ENCODE measurements around the gene PRKG1. TPM values are rescaled to one million over a fixed set of nuclear protein-coding genes. Genes with fewer than 3 reads are reported as not detected.

PRKG1 gene
- polyA plus RNA-seq, 1 donor (not counting 4 experiments of a cell fraction or from before 2014, with no cell fraction given), result 0.24 TPM

DNA sequence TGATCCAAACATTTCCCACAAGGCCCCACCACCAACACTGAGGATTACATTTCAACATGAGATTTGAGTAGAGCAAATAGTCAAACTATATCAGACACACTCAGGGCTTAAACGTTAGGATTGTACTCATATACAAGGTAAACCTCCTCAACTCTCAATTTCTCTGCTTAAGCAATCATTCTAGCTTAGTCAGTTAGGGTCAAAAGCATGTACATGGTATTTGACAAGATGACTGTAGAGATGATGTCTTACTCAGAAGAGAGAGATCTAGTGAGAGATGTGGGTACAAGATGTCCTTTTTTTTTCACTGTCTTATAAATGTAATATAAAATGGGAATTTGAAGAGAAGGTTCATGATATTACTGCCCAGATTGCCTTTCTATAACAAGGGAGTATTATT, 270.1 kb downstream of the PRKG1 start:
- Histone ChIP-seq H3K4me1 (ENCODE audit: control insufficient read depth, extremely low read depth, insufficient read depth, low read length) (no peaks in the 10 kb centered on the region), H3K9me1 (ENCODE audit: control insufficient read depth, extremely low read depth, insufficient read depth, low read length) (no peaks in the 10 kb centered on the region), H3K4me2 (ENCODE audit: control insufficient read depth, extremely low read depth, insufficient read depth, low read depth, low read length) (no peak overlapping the region), H3K27ac (ENCODE audit: control insufficient read depth, insufficient read depth, low read length) (no peak overlapping the region), H3K9me3 (ENCODE audit: control insufficient read depth, low read depth, low read length) (no peaks in the 10 kb centered on the region), H3K27me3 (ENCODE audit: control insufficient read depth, extremely low read depth, insufficient read depth, low read length) (no peaks in the 10 kb centered on the region), H2AFZ (ENCODE audit: control insufficient read depth, low read length) (no peak overlapping the region), H4K20me1 (ENCODE audit: control insufficient read depth, extremely low read depth, insufficient read depth, low read length) (no peaks in the 10 kb centered on the region), H3K36me3 (ENCODE audit: control insufficient read depth in 2 of 2, extremely low read depth in 1 of 2, insufficient read depth in 2 of 2, low read length in 2 of 2) (no peaks in the 10 kb centered on the region), H3K79me2 (ENCODE audit: control insufficient read depth, insufficient read depth, low read length) (no peaks in the 10 kb centered on the region), H3K9ac (ENCODE audit: control insufficient read depth, extremely low read depth, insufficient read depth, low read length) (no peak overlapping the region), H3K4me3 (ENCODE audit: control insufficient read depth in 2 of 3, extremely low read depth in 1 of 3, insufficient read depth in 2 of 3, low read depth in 1 of 3, low read length in 3 of 3) (no peak overlapping the region)
- FAIRE-seq (no peak), DNase-seq (ENCODE audit: low read depth, low spot score) (no peak)
- no peak for TF ChIP-seq EZH2 (IDR thresholded peaks at IDR 0.05; ENCODE audit: low read length)
- TF ChIP-seq, protein P1, sequence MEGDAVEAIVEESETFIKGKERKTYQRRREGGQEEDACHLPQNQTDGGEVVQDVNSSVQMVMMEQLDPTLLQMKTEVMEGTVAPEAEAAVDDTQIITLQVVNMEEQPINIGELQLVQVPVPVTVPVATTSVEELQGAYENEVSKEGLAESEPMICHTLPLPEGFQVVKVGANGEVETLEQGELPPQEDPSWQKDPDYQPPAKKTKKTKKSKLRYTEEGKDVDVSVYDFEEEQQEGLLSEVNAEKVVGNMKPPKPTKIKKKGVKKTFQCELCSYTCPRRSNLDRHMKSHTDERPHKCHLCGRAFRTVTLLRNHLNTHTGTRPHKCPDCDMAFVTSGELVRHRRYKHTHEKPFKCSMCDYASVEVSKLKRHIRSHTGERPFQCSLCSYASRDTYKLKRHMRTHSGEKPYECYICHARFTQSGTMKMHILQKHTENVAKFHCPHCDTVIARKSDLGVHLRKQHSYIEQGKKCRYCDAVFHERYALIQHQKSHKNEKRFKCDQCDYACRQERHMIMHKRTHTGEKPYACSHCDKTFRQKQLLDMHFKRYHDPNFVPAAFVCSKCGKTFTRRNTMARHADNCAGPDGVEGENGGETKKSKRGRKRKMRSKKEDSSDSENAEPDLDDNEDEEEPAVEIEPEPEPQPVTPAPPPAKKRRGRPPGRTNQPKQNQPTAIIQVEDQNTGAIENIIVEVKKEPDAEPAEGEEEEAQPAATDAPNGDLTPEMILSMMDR (optimal IDR thresholded peaks at IDR 0.05 in 1 of 3, IDR thresholded peaks at IDR 0.05 in 1 of 3, conservative IDR thresholded peaks at IDR 0.05 in 1 of 3; ENCODE audit: extremely low read depth in 1 of 3, insufficient read depth in 2 of 3, low read length in 3 of 3), result no peak
- dilution Hi-C loops (cut with MboI; ENCODE audit: extremely low pct_ligation_motif_present, low sequenced_read_pairs), result no loop called here

DNA sequence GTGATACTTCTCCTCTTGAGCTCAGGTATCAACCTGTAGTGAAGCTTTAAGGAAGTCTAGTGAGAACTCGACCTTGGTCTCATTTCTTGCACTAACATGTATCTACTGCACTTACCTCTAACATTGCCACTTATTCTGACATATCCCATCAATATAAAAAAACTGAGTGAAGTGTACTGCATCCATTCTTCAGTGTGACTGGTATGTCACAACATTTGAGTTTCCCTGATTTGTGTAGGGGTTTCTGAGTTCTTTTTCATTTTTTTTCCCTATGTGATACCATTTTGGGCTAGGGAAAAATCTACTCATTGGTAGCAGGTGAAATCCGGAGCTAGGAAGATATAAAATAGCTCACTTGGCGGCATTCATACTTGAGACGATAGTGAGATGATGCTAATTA, 274.3 kb downstream of the PRKG1 start:
- no peaks in the 10 kb centered on the region for H3K9me3 ChIP-seq (ENCODE audit: control insufficient read depth, low read depth, low read length)
- H3K9me1 ChIP-seq (ENCODE audit: control insufficient read depth, extremely low read depth, insufficient read depth, low read length), result no peaks in the 10 kb centered on the region
- no peaks in the 10 kb centered on the region for H4K20me1 ChIP-seq (ENCODE audit: control insufficient read depth, extremely low read depth, insufficient read depth, low read length)
- H3K4me1 ChIP-seq (ENCODE audit: control insufficient read depth, extremely low read depth, insufficient read depth, low read length), result no peaks in the 10 kb centered on the region
- H3K27ac ChIP-seq (ENCODE audit: control insufficient read depth, insufficient read depth, low read length), result no peak overlapping the region
- no peaks in the 10 kb centered on the region for H3K27me3 ChIP-seq (ENCODE audit: control insufficient read depth, extremely low read depth, insufficient read depth, low read length)
- dilution Hi-C loops (cut with MboI; ENCODE audit: extremely low pct_ligation_motif_present, low sequenced_read_pairs), result no loop called here
- H3K79me2 ChIP-seq (ENCODE audit: control insufficient read depth, insufficient read depth, low read length), result no peaks in the 10 kb centered on the region
- TF ChIP-seq EZH2 (IDR thresholded peaks at IDR 0.05; ENCODE audit: low read length), result no peak
- TF ChIP-seq, protein P1 (optimal IDR thresholded peaks at IDR 0.05 in 1 of 3, IDR thresholded peaks at IDR 0.05 in 1 of 3, conservative IDR thresholded peaks at IDR 0.05 in 1 of 3; ENCODE audit: extremely low read depth in 1 of 3, insufficient read depth in 2 of 3, low read length in 3 of 3), result no peak
- no peak overlapping the region for H2AFZ ChIP-seq (ENCODE audit: control insufficient read depth, low read length)
- FAIRE-seq (no peak), DNase-seq (ENCODE audit: low read depth, low spot score) (no peak)
- no peak overlapping the region for H3K4me3 ChIP-seq (ENCODE audit: control insufficient read depth in 2 of 3, extremely low read depth in 1 of 3, insufficient read depth in 2 of 3, low read depth in 1 of 3, low read length in 3 of 3)
- H3K9ac ChIP-seq (ENCODE audit: control insufficient read depth, extremely low read depth, insufficient read depth, low read length), result no peak overlapping the region
- no peaks in the 10 kb centered on the region for H3K36me3 ChIP-seq (ENCODE audit: control insufficient read depth in 2 of 2, extremely low read depth in 1 of 2, insufficient read depth in 2 of 2, low read length in 2 of 2)
- H3K4me2 ChIP-seq (ENCODE audit: control insufficient read depth, extremely low read depth, insufficient read depth, low read depth, low read length), result no peak overlapping the region

All from keratinocyte (primary cell).